Measurements from ENCODE around the gene CD63. TPM values are rescaled to one million over a fixed set of nuclear protein-coding genes. Genes with fewer than 3 reads are reported as not detected.
A peak's percentile ranks its signal among the peaks of the same experiment; 100 is the strongest.

CD63 gene
- total RNA-seq, 6 donors from 2014 or later = 399 to 1,448 (median 972) TPM

- Histone ChIP-seq H3K4me1 (peaks cover 22 to 24% (median 23%) of the 10 kb centered on the region in 4 donors), H3K27ac (peak overlapping the region in 2 of 4 donors; percentile 66 to 68), H3K9me3 (no peaks in the 10 kb centered on the region), H3K4me3 (peak overlapping the region in 3 of 4 donors; percentile 53 to 84 (median 70)), H3K27me3 (no peaks in the 10 kb centered on the region), H3K36me3 (no peaks in the 10 kb centered on the region)
- TF ChIP-seq CTCF (IDR thresholded peaks at IDR 0.05) (no peak), EP300 (IDR thresholded peaks at IDR 0.05) (no peak)
- DNase-seq = no peak
- ATAC-seq (ENCODE audit: low FRiP score in 2 of 2) = no peak
- 87 to 91% methylated on average over 2 of the region's 2 CpGs for WGBS, 2 donors
Observed at GRCh38 chr12:55706568-55707218, 22.1 kb downstream of the CD63 start.

GRCh38 chr12:55705782-55706402, 22.9 kb downstream of the CD63 start:
- Histone ChIP-seq H3K27me3 (no peaks in the 10 kb centered on the region), H3K36me3 (no peaks in the 10 kb centered on the region), H3K27ac (peak overlapping the region in 1 of 4 donors; percentile 13), H3K4me1 (peaks cover 22 to 24% (median 23%) of the 10 kb centered on the region in 4 donors), H3K4me3 (peak overlapping the region in 2 of 4 donors; percentile 1 to 84), H3K9me3 (no peaks in the 10 kb centered on the region)
- no peak for TF ChIP-seq POLR2A (IDR thresholded peaks at IDR 0.05)
- no peak for TF ChIP-seq EP300 (IDR thresholded peaks at IDR 0.05)
- TF ChIP-seq CTCF (IDR thresholded peaks at IDR 0.05) = peak in 3 of 6 experiments; percentile 13 to 14 (median 13)
- no peak for TF ChIP-seq POLR2AphosphoS5 (IDR thresholded peaks at IDR 0.05)
- ATAC-seq (ENCODE audit: low FRiP score in 2 of 2) (no peak), DNase-seq (no peak)
- 46 to 54% methylated on average over 5 of the region's 5 CpGs for WGBS, 2 donors

GRCh38 chr12:55704824-55705718, 23.7 kb downstream of the CD63 start:
- peaks cover 22 to 24% (median 23%) of the 10 kb centered on the region in 4 donors for H3K4me1 ChIP-seq
- H3K9me3 ChIP-seq = no peaks in the 10 kb centered on the region
- no peaks in the 10 kb centered on the region for H3K27me3 ChIP-seq
- no peak overlapping the region for H3K4me3 ChIP-seq
- H3K27ac ChIP-seq = no peak overlapping the region
- ATAC-seq (ENCODE audit: low FRiP score in 2 of 2) (no peak), DNase-seq (no peak)
- no peaks in the 10 kb centered on the region for H3K36me3 ChIP-seq
- TF ChIP-seq EP300 (IDR thresholded peaks at IDR 0.05) = no peak
- TF ChIP-seq POLR2A (IDR thresholded peaks at IDR 0.05) = no peak
- no peak for TF ChIP-seq POLR2AphosphoS5 (IDR thresholded peaks at IDR 0.05)
- no peak for TF ChIP-seq CTCF (IDR thresholded peaks at IDR 0.05)
- WGBS, 2 donors = 75 to 86% methylated on average over 9 of the region's 9 CpGs

- H3K27me3 ChIP-seq = no peaks in the 10 kb centered on the region
- 78 to 86% methylated on average over 6 of the region's 6 CpGs for WGBS, 2 donors
- DNase-seq (no peak), ATAC-seq (ENCODE audit: low FRiP score in 2 of 2) (no peak)
- H3K4me3 ChIP-seq = no peak overlapping the region
- H3K27ac ChIP-seq = no peak overlapping the region
- H3K9me3 ChIP-seq = no peaks in the 10 kb centered on the region
- TF ChIP-seq EP300 (IDR thresholded peaks at IDR 0.05) = no peak
- no peak for TF ChIP-seq POLR2A (IDR thresholded peaks at IDR 0.05)
- TF ChIP-seq POLR2AphosphoS5 (IDR thresholded peaks at IDR 0.05) = no peak
- TF ChIP-seq CTCF (IDR thresholded peaks at IDR 0.05) = no peak
- H3K36me3 ChIP-seq = no peaks in the 10 kb centered on the region
- H3K4me1 ChIP-seq = peaks cover 19 to 24% (median 21%) of the 10 kb centered on the region in 4 donors
Observed at GRCh38 chr12:55703901-55704761, 24.7 kb downstream of the CD63 start.
